Measurements from ENCODE around the gene SLC38A11. TPM values are rescaled to one million over a fixed set of nuclear protein-coding genes. Genes with fewer than 3 reads are reported as not detected.
"Not testable (repeated sequence)": the region's sequence is repeated elsewhere in the genome, so short reads cannot be mapped to it uniquely, and the experiment has no call there.

The SLC38A11 gene
- total RNA-seq, 1 experiment from 2014 or later: not detected

DNA sequence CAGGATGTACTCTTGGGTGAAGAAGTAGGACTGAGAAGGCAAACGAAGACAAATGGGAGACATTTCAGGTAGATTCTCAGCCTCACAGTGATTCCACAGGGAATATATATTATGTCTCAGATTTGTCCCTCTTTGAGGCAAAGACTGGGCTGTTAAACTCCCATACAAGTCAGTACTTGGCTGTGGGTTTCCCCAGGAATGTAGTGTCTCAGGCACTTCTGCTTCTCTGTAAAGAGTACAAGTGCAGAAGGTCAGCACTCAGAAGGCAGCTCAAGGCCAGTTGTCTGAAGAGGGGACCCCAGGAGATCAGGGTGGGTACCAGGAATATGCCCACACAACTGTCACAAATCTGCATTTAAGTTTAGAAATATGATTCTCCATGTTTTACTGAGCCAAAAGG lies 73.8 kb downstream of the SLC38A11 start:
- no peak for DNase-seq (ENCODE audit: low read depth)

DNA sequence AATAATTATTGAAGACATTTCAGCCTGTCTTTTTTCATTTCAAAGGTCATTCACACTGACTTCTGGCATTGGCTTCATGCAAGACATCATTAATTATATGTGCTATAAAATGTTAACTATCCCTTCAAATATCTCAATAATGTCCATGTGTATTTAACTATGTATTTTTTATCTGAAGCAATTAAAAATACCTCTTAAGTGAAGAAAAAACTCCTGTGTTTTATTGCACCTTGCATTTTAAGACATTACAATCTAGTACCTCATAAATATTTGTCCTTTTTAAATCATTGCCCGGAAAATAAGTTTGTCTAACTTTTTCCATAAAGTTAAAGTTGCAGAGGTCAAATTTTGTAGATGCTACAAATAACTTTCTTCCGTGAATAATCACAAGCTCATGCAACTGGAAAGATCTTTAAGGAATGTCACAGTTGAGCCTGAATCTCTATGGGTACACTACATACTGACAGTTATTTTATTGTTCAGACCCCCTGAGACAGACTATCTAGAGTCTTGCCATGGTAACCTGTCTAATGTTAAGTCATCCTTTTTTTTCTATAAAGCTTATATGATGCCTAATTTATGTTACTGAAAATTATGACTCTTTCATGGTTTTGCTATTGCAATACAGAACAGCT lies 75.3 kb downstream of the SLC38A11 start:
- DNase-seq (ENCODE audit: low read depth): no peak

DNA sequence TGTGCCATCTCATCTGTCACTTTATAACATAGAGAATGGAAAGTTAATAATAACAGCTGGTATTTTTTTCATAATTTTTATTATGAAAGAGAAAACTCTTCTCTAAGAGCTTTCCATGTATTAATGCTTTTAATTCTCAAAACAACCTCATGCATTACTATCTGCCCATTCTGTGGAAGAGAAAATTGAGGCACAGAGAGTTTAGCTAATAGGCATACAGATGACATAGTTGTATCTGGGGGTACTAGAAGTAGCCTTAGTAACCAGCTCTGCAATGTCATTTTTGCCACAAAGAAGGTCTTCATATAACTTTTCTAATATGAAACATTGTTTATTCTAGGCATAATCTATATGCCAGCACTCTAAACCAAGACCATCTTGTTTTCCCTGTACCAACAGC lies 77.4 kb downstream of the SLC38A11 start:
- DNase-seq (ENCODE audit: low read depth): no peak

DNA sequence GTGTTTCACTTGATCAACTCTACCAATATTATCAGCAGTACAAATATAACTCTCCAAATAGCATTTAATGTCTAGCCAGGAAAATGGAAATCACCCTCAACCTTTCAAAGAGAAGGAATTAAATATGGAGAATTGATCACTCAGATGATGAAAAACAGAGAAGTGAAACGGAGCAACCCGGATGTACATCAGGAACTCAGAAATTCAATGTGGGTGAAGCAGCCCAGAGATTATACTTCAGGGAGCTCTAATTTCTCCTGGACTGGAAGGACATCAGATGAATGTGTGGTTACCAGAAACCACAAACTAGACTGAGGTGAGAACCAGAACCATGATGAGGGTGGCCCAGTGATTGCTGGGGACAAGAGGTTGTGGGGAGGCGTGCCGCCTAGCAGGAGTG lies 78.2 kb downstream of the SLC38A11 start:
- DNase-seq (ENCODE audit: low read depth): no peak

DNA sequence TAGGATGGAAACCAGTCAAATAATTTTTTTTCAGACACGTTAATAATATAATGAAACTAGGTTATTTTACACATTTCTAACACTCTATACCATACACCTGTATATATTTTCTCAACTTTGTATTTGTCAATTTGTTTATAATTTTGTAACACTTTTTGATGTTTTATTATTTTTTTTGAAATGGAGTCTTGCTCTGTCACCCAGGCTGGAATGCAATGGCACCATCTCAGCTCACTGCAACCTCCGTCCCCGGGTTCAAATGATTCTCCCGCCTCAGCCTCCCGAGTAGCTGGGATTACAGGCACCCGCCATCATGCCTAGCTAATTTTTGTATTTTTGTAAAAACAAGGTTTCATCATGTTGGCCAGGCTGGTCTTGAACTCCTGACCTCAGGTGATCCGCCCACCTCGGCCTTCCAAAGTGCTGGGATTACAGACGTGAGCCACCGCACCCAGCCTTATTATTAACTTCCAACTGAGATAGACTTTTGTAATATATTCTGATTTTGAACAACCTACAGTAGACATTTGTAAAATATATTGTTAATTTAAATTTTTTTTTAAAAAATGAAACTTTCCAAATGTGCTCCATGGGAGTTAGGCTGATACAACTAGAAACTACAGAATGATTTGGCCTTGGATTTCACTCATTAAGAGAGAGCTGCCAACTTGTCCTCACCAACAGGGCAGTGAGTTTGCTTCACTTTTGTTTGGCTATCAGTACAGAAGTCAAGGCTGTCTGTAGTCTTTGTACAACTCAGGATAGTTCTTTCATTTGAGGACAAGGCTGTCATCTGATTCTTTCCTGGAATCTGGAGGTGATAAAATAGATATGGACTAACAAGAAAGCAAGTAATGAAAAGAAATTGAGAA lies 79.8 kb downstream of the SLC38A11 start:
- no peak for DNase-seq (ENCODE audit: low read depth)

DNA sequence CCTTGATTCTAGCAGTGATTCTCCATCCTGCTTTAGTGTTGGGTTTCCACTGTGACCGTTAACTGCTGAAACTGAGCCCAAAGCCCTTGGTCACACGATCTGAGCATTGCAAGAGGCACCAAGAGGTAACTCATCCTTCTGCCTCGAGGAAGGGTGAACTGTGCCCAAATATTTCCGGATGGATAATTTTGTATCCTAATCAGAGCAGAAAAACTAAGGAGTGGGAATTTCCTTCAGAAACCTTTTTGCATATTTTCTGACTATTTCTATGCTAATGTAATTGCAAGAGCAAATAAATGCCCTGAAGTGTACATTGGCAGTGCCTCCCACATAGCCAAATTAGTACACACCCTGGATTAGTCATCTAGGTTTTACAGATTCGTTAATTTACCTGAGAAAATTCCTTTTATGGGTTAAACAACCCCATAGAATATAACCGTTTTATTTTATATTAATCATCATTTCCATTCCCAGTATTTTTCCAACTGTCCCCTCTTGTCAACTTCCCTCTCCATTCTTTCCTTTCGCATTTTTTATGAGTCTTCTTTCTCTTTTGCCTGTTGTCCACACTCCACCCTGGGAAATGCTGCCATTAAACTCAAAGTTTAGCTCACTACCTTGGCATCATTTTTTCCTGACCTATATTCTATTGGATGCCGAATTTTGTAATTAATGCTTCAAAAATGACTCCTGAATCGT lies 82.0 kb downstream of the SLC38A11 start:
- DNase-seq (ENCODE audit: low read depth): no peak

DNA sequence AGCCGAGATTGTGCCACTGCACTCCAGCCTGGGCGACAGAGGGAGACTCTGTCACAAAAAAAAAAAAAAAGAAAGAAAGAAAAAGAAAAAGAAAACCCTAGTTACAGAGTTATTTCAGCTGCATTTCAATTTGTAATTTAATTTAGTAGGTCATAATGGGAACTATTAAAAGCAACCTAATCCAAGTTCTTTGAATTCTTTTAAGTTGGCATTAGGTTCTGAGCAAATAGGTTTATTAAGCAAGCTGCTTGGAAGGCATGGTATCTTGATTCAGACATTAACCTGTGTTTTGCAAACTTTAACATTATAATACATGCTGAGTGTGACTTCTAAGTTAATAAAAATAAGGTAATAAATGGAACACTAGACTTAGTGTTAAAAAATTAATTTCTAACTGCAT lies 83.9 kb downstream of the SLC38A11 start:
- no peak for DNase-seq (ENCODE audit: low read depth)

DNA sequence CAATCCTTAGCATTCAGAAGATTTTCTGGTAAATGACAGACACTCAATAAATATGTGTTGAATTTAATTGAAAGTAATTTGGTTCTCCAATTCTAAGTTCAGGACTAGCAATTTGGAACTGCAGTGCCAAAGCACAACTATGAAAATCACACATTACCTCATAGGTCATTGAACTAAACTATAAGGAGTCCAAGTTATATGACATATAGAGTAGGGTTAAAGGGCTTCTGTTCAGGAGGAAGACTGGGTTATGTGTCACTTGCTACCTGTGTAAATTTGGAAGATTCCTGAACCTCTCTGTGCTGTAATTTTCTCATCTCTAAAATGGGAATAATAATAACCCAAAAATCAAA lies 85.9 kb downstream of the SLC38A11 start:
- no peak for DNase-seq (ENCODE audit: low read depth)

DNA sequence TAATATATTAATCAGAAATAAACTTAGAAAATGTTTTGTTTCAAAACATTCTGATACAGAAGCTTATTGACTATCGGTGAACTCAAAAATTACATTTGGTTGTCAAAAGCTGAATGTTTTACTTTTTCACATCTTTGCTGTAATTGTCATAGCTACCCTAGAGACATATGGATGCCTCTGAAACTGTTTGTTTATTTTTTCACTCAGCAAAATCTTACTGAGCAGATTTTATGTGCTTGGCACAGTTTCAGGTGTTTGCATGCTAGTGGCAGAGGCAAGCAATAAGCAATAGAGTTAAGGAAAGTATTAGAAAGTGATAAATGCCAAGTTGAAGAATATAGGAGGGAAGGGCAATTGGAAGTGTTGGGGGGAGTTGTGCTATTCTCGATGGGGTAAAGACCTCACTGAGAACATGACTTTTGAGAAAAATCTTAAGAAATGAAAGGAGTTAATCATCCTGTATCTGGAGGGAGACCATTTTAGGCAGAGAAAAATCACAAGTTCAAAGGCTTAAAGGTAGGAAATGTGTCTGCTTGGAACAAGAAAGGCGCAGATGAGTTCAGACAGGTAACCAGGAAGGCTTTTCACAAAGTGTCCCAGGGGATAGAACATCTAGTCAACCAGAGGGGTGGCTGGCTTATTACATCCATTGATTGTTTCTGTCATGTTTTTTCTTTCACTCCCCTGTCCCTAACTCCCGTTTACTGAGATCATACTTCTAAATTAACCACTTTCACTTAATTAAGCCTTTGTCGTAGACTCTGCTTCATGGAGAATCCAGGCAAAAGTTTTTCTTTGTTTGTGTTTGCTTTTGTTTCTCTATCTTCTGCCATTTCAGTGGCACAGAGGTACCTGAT lies 86.5 kb downstream of the SLC38A11 start:
- no peak for DNase-seq (ENCODE audit: low read depth)

DNA sequence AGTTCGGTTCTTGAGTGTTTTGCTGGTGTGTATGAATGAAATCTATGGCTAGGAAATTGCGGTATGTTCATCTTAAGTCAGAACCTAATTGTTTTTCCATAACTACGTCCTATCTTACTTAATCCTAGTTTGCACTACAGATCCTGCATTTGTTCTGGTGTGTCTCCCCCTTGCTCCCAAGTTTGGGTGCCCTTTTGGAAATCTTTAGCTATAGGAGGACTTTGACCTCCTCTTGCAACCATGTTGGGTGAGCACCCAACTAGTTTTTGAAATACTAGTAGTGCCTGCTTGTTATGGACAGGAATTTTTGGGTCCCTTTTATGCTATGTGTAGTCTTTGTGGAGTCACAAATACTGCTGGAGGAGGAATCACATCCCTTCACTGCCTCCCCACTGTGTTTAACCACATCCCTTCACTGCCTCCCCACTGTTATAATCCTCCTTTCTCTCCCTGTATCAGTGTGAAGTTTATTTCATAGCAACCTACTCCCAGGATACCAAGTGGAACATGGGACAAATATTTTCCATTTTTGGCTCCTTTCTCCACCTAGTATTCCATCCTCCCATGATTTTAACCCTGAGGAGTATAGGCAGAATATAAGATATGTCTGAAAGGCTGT lies 87.4 kb downstream of the SLC38A11 start:
- DNase-seq (ENCODE audit: low read depth): no peak

DNA sequence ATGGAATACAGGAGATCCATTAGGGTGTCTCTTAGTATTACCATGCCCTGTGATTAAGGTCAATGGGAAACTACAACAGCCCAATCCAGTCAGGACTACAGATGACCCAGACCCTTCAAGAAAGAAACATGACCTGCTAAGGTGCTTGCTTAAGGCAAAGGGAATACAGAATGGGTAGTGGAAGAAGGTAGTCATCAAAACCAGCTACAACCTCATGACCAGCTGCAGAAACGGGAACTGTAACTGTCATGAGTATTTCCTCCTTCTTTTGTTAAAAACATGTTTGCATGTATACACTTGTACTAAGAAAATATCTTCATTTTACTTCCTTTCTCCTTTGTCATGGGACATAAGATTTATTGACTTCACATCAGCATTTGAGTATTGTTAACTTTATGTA lies 88.9 kb downstream of the SLC38A11 start:
- not testable (repeated sequence) for DNase-seq (ENCODE audit: low read depth)

DNA sequence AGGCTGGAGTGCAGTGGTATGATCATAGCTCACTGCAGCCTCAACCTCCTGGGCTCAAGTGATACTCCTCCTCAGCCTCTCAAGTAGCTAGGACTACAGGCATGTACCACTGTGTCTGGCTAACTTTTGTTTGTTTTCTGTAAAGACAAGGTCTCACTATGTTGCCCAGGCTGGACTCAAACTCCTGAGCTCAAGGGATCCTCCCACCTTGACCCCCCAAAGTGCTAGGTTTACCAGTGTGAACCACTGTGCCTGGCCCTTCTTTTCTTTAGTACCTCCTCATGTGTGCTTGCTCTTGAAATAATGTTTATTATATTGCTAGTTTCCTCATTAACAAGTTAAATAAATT lies 94.7 kb downstream of the SLC38A11 start:
- no peak for DNase-seq (ENCODE audit: low read depth)

DNA sequence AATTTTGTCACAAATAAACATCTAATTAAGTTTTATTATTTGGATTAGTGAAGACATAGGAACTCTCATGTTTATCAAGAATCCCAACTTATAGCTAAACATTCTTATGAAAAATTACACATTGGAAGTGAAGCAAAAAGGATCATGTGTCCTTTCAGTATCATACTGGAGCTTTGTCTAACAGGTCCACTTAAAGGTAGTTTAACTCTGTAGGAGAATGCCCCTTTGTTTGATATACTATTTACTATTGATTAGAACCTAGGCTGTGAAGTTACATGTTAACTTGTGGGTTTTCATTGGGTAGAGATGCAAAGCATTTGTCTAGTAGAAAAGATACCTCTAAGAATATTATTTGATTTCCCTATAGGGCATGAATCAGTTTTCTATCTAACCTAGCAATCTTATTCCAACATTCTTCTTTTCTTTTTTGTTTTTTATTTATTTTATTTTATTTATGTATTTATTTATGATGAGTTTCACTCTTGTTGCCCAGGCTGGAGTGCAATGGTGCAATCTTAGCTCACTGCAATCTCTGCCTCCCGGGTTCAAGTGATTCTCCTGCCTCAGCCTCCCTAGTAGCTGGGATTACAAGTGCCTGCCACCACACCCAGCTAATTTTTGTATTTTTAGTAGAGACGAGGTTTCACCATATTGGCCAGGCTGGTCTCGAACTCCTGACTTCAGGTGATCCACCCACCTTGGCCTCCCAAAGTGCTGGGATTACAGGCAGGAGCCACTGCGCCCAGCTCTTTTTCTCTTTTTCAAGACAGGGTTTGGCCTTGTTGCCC lies 95.2 kb downstream of the SLC38A11 start:
- not testable (repeated sequence) for DNase-seq (ENCODE audit: low read depth)

DNA sequence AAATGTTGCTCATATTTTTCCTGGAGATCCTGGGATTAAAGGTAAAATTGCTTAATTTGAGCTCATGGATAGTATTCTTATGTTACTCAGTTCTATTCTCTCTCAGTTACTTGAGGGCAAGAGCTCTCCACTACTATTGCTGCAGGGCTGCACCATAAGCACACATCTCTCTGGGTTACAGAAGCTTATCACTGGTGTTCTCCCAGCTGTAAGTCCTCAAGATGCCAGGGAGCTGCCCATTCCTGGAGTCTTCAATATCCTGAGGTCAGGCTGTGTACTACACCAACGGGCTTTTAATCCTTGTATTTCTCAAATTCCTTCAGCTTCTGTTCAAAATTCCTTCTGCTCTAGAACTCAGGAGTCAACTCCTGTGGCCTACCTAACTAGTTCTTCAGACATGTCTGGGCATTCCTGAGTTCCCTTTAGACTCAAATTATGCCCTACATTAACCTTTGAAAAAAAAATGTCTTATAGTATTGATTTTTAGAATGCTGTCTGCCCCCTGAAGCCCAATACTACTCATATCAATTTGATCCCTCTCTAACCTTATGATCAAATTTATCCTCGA lies 96.0 kb downstream of the SLC38A11 start:
- no peak for DNase-seq (ENCODE audit: low read depth)

DNA sequence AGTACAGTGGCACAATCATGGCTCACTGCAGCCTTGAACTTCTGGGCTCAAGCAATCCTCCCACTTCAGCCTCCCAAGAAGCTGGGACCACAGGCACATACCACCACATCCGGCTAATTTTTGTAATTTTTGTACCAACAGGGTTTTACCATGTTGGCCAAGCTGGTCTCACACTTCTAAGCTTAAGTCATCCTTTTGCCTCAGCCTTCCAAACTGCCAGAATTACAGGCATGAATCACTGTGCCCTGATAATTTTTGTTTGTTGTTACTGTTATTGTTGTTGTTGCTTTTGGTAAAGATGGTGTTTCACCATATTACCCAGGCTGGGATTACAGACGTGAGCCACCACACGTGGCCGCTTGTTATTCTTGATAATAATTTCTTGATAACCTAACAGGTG lies 103.2 kb downstream of the SLC38A11 start:
- DNase-seq (ENCODE audit: low read depth): no peak

DNA sequence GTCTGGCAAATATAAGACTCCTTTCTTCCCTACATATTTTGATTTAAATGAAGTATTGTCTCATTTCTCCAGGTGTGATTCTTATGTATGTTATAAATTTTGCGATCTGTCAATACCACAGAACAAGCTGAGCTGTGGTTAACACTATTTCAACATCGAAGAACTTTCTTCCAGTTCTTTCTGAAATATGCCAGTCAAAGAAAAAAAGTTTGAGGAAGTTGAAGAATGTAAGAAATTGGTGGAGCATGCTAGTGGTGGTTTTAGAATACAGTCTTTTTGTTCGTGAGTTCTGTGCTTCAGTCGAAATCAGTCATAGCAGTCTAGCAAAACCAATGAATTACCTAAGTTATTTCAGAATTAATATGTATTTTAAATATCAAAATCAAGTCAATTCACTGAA lies 105.1 kb downstream of the SLC38A11 start:
- no peak for DNase-seq (ENCODE audit: low read depth)

DNA sequence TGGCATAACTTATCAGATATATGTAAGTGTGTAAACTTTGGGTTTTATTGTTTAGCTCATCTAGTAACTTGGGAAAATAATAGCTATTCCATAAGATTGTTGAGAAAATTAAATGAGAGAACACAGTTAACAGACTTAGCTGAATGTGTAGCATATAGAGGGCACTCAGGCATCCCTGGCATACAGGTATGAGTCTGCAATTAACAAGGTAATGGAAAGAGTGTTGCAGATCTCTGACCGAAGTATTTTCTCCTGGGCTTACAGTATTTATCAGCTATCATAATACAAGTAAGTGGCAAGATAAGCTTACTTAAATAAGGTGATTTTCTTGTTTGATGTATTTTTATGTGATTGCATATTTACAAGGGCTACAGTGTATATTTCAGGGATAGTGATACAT lies 105.8 kb downstream of the SLC38A11 start:
- DNase-seq (ENCODE audit: low read depth): no peak

DNA sequence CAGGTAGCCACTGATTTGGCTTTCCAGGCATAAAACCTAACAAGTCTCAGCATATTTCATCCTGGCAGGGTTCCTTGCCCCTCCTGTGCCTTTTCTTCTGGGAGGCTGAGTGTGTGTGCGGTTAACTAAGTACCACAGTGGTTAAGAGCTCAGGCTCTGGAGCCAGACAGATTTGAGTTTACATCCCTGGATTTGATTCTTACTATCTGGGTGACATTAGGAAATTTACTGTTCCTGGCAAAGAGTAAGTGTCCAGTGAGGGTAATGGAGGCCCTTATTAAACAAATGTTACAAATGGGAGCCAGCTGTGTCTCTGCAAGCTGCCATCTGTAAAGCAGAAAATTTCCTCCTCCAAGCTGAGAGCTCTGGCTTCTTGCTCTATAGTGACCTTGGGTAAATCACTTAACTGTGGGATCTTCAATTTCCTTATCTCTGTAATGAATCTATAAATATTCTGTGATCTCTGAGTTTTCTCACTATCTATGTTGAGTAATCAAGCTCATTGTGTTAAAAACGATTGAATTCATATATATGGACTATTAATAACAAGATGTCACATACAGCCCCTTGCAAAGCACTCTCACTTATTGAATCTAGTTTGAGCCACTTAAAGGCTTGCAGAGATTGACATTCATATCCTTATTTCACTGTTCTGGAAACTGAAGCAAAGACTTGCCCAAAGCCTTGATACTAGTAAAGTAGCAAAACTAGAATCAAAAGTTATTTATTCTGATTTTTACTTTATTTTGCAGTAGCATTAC lies 107.2 kb downstream of the SLC38A11 start:
- DNase-seq (ENCODE audit: low read depth): no peak

DNA sequence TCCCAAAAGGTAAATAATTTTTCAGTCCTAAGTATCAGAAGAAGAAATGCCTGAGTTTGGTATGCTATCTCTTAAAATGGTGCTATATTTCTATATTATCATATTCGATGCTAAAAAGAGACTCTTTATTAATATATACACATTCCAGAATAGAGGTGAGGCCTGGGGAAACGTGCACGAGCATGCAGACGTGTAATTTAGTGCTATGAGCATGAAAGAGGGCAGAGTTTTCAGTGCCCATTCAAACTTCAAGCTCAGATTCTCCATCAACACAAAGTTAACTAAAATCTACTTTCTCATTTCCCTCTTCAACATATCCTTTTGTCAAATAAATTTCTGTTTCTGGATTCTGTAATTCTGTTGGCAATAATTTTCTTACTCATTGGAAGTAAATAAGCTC lies 108.0 kb downstream of the SLC38A11 start:
- no peak for DNase-seq (ENCODE audit: low read depth)

All from LHCN-M2 (cell line).